ENCODE measurements around the gene DOCK4.

DOCK4 gene

DNA sequence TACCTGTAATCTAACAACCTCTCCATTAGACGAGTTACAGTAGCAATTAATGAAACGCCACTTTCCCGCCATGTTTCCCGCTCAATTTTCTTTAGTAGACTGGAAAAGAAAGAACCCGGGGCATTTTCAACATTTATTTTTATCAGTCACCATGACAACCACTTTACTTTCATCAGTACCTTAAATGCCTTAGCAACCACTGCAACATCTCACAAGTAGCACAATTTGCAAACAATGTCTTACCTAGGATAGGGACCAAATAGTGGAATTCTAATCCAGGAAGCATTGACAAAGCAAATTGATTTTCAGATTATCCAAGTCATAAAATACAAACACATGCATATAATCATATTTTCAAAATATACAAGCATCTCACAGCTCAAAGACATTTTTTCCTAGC lies 422.3 kb downstream of the DOCK4 start:
- no peaks in the 10 kb centered on the region for H3K27me3 ChIP-seq (ENCODE audit: control insufficient read depth, insufficient read depth, low read length)
- H3K27ac ChIP-seq (ENCODE audit: low read depth, low read length), result no peak overlapping the region
- H3K4me3 ChIP-seq (ENCODE audit: low read depth, low read length), result no peak overlapping the region
- no peaks in the 10 kb centered on the region for H3K36me3 ChIP-seq (ENCODE audit: control insufficient read depth, insufficient read depth, low read length)
- peaks cover 3% of the 10 kb centered on the region; the same call in 1 of the 2 replicates for H3K4me1 ChIP-seq (ENCODE audit: control insufficient read depth, insufficient read depth, low read length)
- no peaks in the 10 kb centered on the region for H3K9me3 ChIP-seq (ENCODE audit: control insufficient read depth, insufficient read depth, low read depth, low read length)
- H3K9ac ChIP-seq (ENCODE audit: low read length), result no peak overlapping the region

GRCh38 chr7:111780527-111780926 lies 425.7 kb downstream of the DOCK4 start:
- 0 out of 2 replicates have a peak, but pooled peaks cover 4% of the 10 kb centered on the region for H3K9me3 ChIP-seq (ENCODE audit: control insufficient read depth, insufficient read depth, low read depth, low read length)
- H3K4me1 ChIP-seq (ENCODE audit: control insufficient read depth, insufficient read depth, low read length), result peaks cover 3% of the 10 kb centered on the region; the same call in 1 of the 2 replicates
- H3K9ac ChIP-seq (ENCODE audit: low read length), result no peak overlapping the region
- 0 out of 2 replicates have a peak, but pooled peaks cover 4% of the 10 kb centered on the region for H3K36me3 ChIP-seq (ENCODE audit: control insufficient read depth, insufficient read depth, low read length)
- H3K27me3 ChIP-seq (ENCODE audit: control insufficient read depth, insufficient read depth, low read length), result no peaks in the 10 kb centered on the region
- H3K27ac ChIP-seq (ENCODE audit: low read depth, low read length), result no peak overlapping the region
- no peak overlapping the region for H3K4me3 ChIP-seq (ENCODE audit: low read depth, low read length)

DNA sequence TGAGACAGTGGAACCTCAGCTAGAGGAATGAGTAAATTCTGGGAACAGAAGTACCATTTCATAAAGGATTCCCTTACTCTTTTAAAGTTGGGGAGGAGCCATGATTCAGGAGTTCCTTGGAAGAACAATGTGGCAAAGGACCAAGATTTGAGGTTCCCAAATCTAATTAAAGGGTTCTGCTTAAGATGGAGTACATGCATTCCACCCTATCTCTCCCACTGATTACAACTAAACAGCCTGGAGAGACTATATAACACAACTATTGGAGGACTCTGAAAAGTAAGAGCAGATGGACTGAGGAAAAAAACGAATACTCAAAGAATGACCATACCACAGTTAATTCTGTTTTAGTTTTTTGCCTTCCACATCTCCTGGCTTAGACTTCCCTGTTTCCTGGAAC lies 431.0 kb downstream of the DOCK4 start:
- no peak overlapping the region for H3K4me3 ChIP-seq (ENCODE audit: low read depth, low read length)
- no peak overlapping the region for H3K27ac ChIP-seq (ENCODE audit: low read depth, low read length)
- H3K36me3 ChIP-seq (ENCODE audit: control insufficient read depth, insufficient read depth, low read length), result 0 out of 2 replicates have a peak, but pooled peaks cover 4% of the 10 kb centered on the region
- no peak overlapping the region for H3K9ac ChIP-seq (ENCODE audit: low read length)
- 0 out of 2 replicates have a peak, but pooled peaks cover 4% of the 10 kb centered on the region for H3K9me3 ChIP-seq (ENCODE audit: control insufficient read depth, insufficient read depth, low read depth, low read length)
- H3K27me3 ChIP-seq (ENCODE audit: control insufficient read depth, insufficient read depth, low read length), result no peaks in the 10 kb centered on the region
- H3K4me1 ChIP-seq (ENCODE audit: control insufficient read depth, insufficient read depth, low read length), result peaks cover 13% of the 10 kb centered on the region

DNA sequence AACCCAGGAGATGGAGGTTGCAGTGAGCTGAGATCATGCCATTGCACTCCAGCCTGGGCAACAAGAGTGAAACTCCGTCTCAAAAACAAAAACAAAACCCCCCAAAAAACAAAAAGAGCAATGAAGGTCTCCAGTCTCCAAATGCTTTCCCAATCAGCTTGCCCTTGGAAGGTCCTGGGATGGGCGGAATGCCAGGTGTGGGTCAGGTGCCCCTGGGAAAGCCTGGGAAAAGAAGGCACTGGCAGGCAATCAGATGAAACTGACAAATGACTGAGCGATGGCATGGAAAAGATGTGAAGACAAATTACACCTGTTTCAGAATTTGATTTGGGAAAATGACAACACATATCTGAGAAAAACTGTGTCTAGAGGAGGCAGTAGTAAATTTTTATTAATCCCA lies 433.5 kb downstream of the DOCK4 start:
- Histone ChIP-seq H3K27me3 (ENCODE audit: control insufficient read depth, insufficient read depth, low read length) (no peaks in the 10 kb centered on the region), H3K4me3 (ENCODE audit: low read depth, low read length) (no peak overlapping the region), H3K4me1 (ENCODE audit: control insufficient read depth, insufficient read depth, low read length) (peaks cover 17% of the 10 kb centered on the region), H3K9ac (ENCODE audit: low read length) (no peak overlapping the region), H3K36me3 (ENCODE audit: control insufficient read depth, insufficient read depth, low read length) (peaks cover 10% of the 10 kb centered on the region), H3K27ac (ENCODE audit: low read depth, low read length) (no peak overlapping the region), H3K9me3 (ENCODE audit: control insufficient read depth, insufficient read depth, low read depth, low read length) (0 out of 2 replicates have a peak, but pooled peaks cover 4% of the 10 kb centered on the region)

- Histone ChIP-seq H3K36me3 (ENCODE audit: control insufficient read depth, insufficient read depth, low read length) (peaks cover 6% of the 10 kb centered on the region), H3K27me3 (ENCODE audit: control insufficient read depth, insufficient read depth, low read length) (no peaks in the 10 kb centered on the region), H3K27ac (ENCODE audit: low read depth, low read length) (0 out of 2 replicates have a peak overlapping the region, but pooled peaks have one; percentile 13), H3K9me3 (ENCODE audit: control insufficient read depth, insufficient read depth, low read depth, low read length) (no peaks in the 10 kb centered on the region), H3K4me1 (ENCODE audit: control insufficient read depth, insufficient read depth, low read length) (peaks cover 17% of the 10 kb centered on the region), H3K9ac (ENCODE audit: low read length) (no peak overlapping the region), H3K4me3 (ENCODE audit: low read depth, low read length) (no peak overlapping the region)
Observed at GRCh38 chr7:111771638-111772037, 434.6 kb downstream of the DOCK4 start.

GRCh38 chr7:111770116-111770515 lies 436.1 kb downstream of the DOCK4 start:
- Histone ChIP-seq H3K27ac (ENCODE audit: low read depth, low read length) (no peak overlapping the region), H3K4me3 (ENCODE audit: low read depth, low read length) (no peak overlapping the region), H3K9me3 (ENCODE audit: control insufficient read depth, insufficient read depth, low read depth, low read length) (no peaks in the 10 kb centered on the region), H3K9ac (ENCODE audit: low read length) (no peak overlapping the region), H3K36me3 (ENCODE audit: control insufficient read depth, insufficient read depth, low read length) (peaks cover 6% of the 10 kb centered on the region), H3K27me3 (ENCODE audit: control insufficient read depth, insufficient read depth, low read length) (no peaks in the 10 kb centered on the region), H3K4me1 (ENCODE audit: control insufficient read depth, insufficient read depth, low read length) (peaks cover 17% of the 10 kb centered on the region)

DNA sequence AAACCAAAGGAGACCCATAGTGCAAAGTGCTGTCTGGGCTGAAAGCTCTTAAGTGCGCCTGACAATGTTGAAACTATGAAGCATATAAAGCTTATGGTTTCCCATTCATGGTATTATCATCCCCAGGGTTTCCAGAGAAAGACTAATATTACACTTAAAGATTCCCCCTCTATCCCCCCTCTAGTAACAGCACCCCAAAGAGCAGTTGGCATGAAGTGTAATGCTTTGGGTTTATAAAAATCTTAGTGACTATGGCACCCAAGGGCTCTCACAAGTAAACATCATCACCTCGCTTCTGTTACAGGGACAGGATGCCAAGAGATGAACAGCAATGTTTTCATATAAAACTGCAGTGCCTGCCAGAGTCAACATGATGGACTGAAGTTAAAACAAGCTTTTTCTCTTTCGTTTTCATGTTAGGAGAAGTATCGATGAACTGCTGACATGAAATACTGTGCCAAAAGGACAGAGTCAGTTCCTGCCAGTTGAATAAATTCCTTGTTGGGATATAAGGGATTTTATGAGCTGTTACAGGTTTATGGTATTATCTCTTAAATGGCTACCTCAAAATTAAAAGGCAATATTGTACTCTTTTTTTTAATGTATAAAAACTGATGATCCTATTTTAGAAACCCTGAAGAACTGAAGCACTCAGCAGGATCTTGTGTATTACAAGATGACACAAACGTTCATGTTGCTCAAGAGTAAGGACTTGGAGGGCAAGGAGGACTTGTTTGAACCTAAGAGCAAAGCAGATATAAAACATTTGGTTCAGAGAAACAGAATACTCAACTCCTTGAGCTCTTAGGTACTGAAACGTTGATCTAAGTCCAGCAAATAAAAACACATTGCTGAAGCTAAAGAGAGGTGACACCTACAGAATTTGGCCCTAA lies 440.2 kb downstream of the DOCK4 start:
- Histone ChIP-seq H3K4me3 (ENCODE audit: low read depth, low read length) (no peak overlapping the region), H3K27ac (ENCODE audit: low read depth, low read length) (no peak overlapping the region), H3K9ac (ENCODE audit: low read length) (no peak overlapping the region)

GRCh38 chr7:111763221-111763801 lies 442.9 kb downstream of the DOCK4 start:
- H3K9me3 ChIP-seq (ENCODE audit: control insufficient read depth, insufficient read depth, low read depth, low read length), result no peaks in the 10 kb centered on the region
- no peak overlapping the region for H3K27ac ChIP-seq (ENCODE audit: low read depth, low read length)
- peaks cover 8% of the 10 kb centered on the region for H3K36me3 ChIP-seq (ENCODE audit: control insufficient read depth, insufficient read depth, low read length)
- H3K9ac ChIP-seq (ENCODE audit: low read length), result no peak overlapping the region
- no peaks in the 10 kb centered on the region for H3K27me3 ChIP-seq (ENCODE audit: control insufficient read depth, insufficient read depth, low read length)
- no peaks in the 10 kb centered on the region for H3K4me1 ChIP-seq (ENCODE audit: control insufficient read depth, insufficient read depth, low read length)
- H3K4me3 ChIP-seq (ENCODE audit: low read depth, low read length), result no peak overlapping the region

More for the DNA sequence above, 440.2 kb downstream of the DOCK4 start:
- Histone ChIP-seq H3K4me1 (ENCODE audit: control insufficient read depth, insufficient read depth, low read length) (peaks cover 6% of the 10 kb centered on the region; the same call in 1 of the 2 replicates), H3K27me3 (ENCODE audit: control insufficient read depth, insufficient read depth, low read length) (no peaks in the 10 kb centered on the region), H3K36me3 (ENCODE audit: control insufficient read depth, insufficient read depth, low read length) (peaks cover 6% of the 10 kb centered on the region), H3K9me3 (ENCODE audit: control insufficient read depth, insufficient read depth, low read depth, low read length) (no peaks in the 10 kb centered on the region)

DNA sequence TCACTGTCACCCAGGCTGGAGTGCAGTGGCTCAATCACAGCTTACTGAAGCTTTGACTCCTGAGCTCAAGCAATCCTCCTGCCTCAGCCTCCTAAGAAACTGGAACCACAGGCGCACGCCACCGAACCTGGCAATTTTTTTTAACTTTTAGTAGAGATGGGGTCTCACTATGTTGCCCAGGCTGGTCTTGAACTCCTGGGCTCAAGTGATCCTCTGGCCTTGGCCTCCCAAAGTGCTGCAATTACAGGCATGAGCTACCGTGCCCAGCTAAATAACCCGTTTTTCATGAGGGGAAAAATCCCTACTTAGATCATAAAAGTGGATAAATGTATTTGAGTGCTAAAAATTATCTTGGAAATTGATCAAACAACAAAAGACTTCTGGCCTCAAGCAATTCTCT lies 443.4 kb downstream of the DOCK4 start:
- Histone ChIP-seq H3K27me3 (ENCODE audit: control insufficient read depth, insufficient read depth, low read length) (no peaks in the 10 kb centered on the region), H3K36me3 (ENCODE audit: control insufficient read depth, insufficient read depth, low read length) (peaks cover 8% of the 10 kb centered on the region)

DNA sequence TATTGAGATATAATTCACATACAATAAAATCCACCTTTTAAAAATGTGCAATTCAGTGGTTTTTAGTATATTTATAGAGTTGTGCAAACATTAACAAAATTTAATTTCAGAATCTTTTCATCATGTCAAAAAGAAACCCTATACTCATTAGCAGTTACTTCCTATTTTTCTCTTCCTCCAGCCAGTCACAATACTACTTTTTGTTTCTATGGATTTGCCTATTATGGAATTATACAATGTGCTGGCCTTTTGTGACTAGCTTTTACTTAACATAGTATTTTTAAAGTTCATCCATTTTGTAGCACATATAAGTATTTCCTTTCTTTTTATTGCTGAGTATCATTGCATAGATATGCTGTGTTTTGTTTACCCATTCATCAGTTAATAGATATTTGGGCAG lies 444.0 kb downstream of the DOCK4 start:
- Histone ChIP-seq H3K9ac (ENCODE audit: low read length) (no peak overlapping the region), H3K27ac (ENCODE audit: low read depth, low read length) (no peak overlapping the region), H3K27me3 (ENCODE audit: control insufficient read depth, insufficient read depth, low read length) (no peaks in the 10 kb centered on the region), H3K4me3 (ENCODE audit: low read depth, low read length) (no peak overlapping the region), H3K9me3 (ENCODE audit: control insufficient read depth, insufficient read depth, low read depth, low read length) (no peaks in the 10 kb centered on the region), H3K4me1 (ENCODE audit: control insufficient read depth, insufficient read depth, low read length) (peaks cover 4% of the 10 kb centered on the region; the same call in 1 of the 2 replicates), H3K36me3 (ENCODE audit: control insufficient read depth, insufficient read depth, low read length) (peaks cover 8% of the 10 kb centered on the region)

More for the DNA sequence above, 443.4 kb downstream of the DOCK4 start:
- Histone ChIP-seq H3K4me3 (ENCODE audit: low read depth, low read length) (no peak overlapping the region), H3K27ac (ENCODE audit: low read depth, low read length) (no peak overlapping the region), H3K9ac (ENCODE audit: low read length) (no peak overlapping the region), H3K9me3 (ENCODE audit: control insufficient read depth, insufficient read depth, low read depth, low read length) (no peaks in the 10 kb centered on the region), H3K4me1 (ENCODE audit: control insufficient read depth, insufficient read depth, low read length) (no peaks in the 10 kb centered on the region)

DNA sequence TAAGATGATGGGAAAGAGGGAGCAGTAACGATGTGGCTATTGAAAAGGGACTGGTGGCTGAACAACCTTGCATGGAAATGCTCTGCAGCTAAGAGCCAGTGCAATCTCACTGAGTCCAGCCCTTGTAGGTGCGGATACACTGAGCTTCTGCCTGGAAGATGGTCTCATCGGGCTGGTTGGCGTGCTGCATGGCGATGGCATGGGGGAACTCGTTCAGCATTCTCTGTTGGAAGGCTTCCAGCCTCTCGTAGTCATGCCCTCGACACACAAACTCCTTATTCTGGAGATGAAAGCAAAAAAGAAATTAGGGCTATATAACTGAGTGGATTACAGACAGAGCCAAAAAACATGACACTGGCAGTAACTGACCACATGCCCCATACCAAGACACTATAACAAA lies 446.2 kb downstream of the DOCK4 start:
- Histone ChIP-seq H3K9ac (ENCODE audit: low read length) (no peak overlapping the region), H3K4me1 (ENCODE audit: control insufficient read depth, insufficient read depth, low read length) (peaks cover 13% of the 10 kb centered on the region; the same call in 1 of the 2 replicates), H3K9me3 (ENCODE audit: control insufficient read depth, insufficient read depth, low read depth, low read length) (no peaks in the 10 kb centered on the region), H3K4me3 (ENCODE audit: low read depth, low read length) (no peak overlapping the region), H3K27me3 (ENCODE audit: control insufficient read depth, insufficient read depth, low read length) (no peaks in the 10 kb centered on the region), H3K36me3 (ENCODE audit: control insufficient read depth, insufficient read depth, low read length) (peaks cover 8% of the 10 kb centered on the region), H3K27ac (ENCODE audit: low read depth, low read length) (no peak overlapping the region)
